Hepatocyte (in vitro differentiated cells): ENCODE measurements around the gene DPAGT1. TPM values are rescaled to one million over a fixed set of nuclear protein-coding genes. Genes with fewer than 3 reads are reported as not detected.

Experiments used
- DNase-seq: peaks from one replicate; pipeline ENCODE4 v3.0.0-alpha.2; 2016; ENCODE audit warnings: low spot score
- H2AFZ ChIP-seq: fragments of 200-600 bp; sonication (generic); 2 replicates; pipeline ENCODE4 v1.6.0; 2016; ENCODE audit warnings: antibody characterized with exemption, mild to moderate bottlenecking
- H3K27ac ChIP-seq: fragments of 200-600 bp; sonication (generic); 2 replicates; pipeline ENCODE4 v1.5.1; 2016; ENCODE audit warnings: mild to moderate bottlenecking
- H3K27me3 ChIP-seq: fragments of 200-600 bp; sonication (generic); 2 replicates; pipeline ENCODE4 v1.6.1; 2016
- H3K36me3 ChIP-seq: fragments of 200-600 bp; sonication (generic); replicated peaks from 2 replicates; pipeline ENCODE4 v1.5.1; 2016; ENCODE audit warnings: low read depth; ENCODE audit not compliant: insufficient read depth
- H3K4me1 ChIP-seq: fragments of 200-600 bp; sonication (generic); 2 replicates; pipeline ENCODE4 v1.5.1; 2016; ENCODE audit warnings: mild to moderate bottlenecking, moderate library complexity; ENCODE audit not compliant: insufficient read depth
- H3K4me2 ChIP-seq: fragments of 200-600 bp; sonication (generic); 2 replicates; pipeline ENCODE4 v1.6.0; 2016
- H3K4me3 ChIP-seq: fragments of 200-600 bp; sonication (generic); 2 replicates; pipeline ENCODE4 v1.5.1; 2016; ENCODE audit warnings: mild to moderate bottlenecking
- H3K79me2 ChIP-seq: fragments of 200-600 bp; sonication (generic); 2 replicates; pipeline ENCODE4 v1.6.0; 2017; ENCODE audit warnings: mild to moderate bottlenecking
- H3K9me2 ChIP-seq: fragments of 200-600 bp; sonication (generic); replicated peaks from 2 replicates; pipeline ENCODE4 v1.6.0; 2017; ENCODE audit warnings: mild to moderate bottlenecking; ENCODE audit not compliant: insufficient read depth
- H3K9me3 ChIP-seq: fragments of 200-600 bp; sonication (generic); 2 replicates; pipeline ENCODE4 v1.5.1; 2016; ENCODE audit warnings: low read depth, mild to moderate bottlenecking
- H4K20me1 ChIP-seq: fragments of 200-600 bp; sonication (generic); 2 replicates; pipeline ENCODE4 v1.6.0; 2016; ENCODE audit warnings: mild to moderate bottlenecking; ENCODE audit not compliant: insufficient read depth, poor library complexity, severe bottlenecking
- CTCF ChIP-seq: fragments of 200-600 bp; sonication (generic); IDR thresholded peaks from 2 replicates; pipeline ENCODE4 v1.5.1; 2016; ENCODE audit warnings: antibody characterized with exemption, mild to moderate bottlenecking; ENCODE audit not compliant: poor library complexity
- EZH2 ChIP-seq: fragments of 200-600 bp; sonication (generic); IDR thresholded peaks from 2 replicates; pipeline ENCODE4 v1.6.1; 2016; ENCODE audit warnings: antibody characterized with exemption, mild to moderate bottlenecking, borderline replicate concordance
- EZH2phosphoT487 ChIP-seq: fragments of 200-600 bp; sonication (generic); IDR thresholded peaks from one replicate; pipeline ENCODE4 v1.6.1; 2018; ENCODE audit warnings: antibody characterized with exemption, mild to moderate bottlenecking, low read depth, moderate library complexity; ENCODE audit not compliant: unreplicated experiment, severe bottlenecking
- WGBS: methylation state at CpG from one replicate; pipeline ENCODE4 v1.1.6; 2016; ENCODE audit warnings: low lambda C conversion rate; ENCODE audit errors: missing lambda C conversion rate; 5-methylcytosine and 5-hydroxymethylcytosine counted together
- polyA plus RNA-seq: library from polyadenylated mRNA; unstranded; fragments of >200 nt; fragmentation: Nextera tagmentation; extraction: Ambion mirVana; gene quantifications from 2 replicates; pipeline ENCODE4 v1.2.1, GENCODE V29; 2016
- total RNA-seq: library from RNA; depleted of rRNA; stranded (reverse); fragments of >200 nt; gene quantifications from 2 replicates; pipeline ENCODE4 v1.2.3, GENCODE V29; 2014

The DPAGT1 gene
- total and polyA plus RNA-seq, 2 experiments from 2014 or later, result 27.5 to 76.2 TPM

DNA sequence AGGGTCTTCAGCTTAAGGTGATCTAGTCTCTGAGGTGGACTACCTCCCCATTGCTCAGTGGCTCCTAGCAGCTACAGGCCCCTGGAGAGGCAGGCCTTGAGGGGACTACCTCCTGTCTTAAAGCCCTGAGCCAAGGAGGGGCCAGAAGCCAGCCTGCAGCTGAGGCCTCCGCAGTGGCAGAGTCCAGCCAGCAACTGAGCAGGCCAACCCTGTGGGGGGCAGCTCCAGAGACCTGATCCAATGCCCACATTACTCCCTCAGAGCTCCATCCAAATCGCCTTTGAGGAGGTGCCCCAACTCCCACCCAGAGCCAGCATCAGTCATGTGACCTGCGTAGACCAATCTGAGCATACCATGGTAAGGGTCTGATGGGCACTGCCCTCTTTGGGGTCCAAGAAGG is 8.2 kb upstream of the DPAGT1 start:
- peaks cover 17% of the 10 kb centered on the region for H3K79me2 ChIP-seq
- no peak for TF ChIP-seq EZH2phosphoT487
- no peak for TF ChIP-seq EZH2
- no peak for TF ChIP-seq CTCF
- no peak for DNase-seq
- WGBS, result 90% methylated on average over 3 of the region's 3 CpGs
- no peaks in the 10 kb centered on the region for H3K36me3 ChIP-seq
- no peak overlapping the region for H3K4me3 ChIP-seq
- H3K9me2 ChIP-seq, result no peaks in the 10 kb centered on the region
- H3K4me1 ChIP-seq, result peaks cover 20% of the 10 kb centered on the region
- no peak overlapping the region for H3K4me2 ChIP-seq
- no peaks in the 10 kb centered on the region for H4K20me1 ChIP-seq
- H3K27me3 ChIP-seq, result no peaks in the 10 kb centered on the region
- H3K9me3 ChIP-seq, result no peaks in the 10 kb centered on the region
- H2AFZ ChIP-seq, result no peak overlapping the region
- no peak overlapping the region for H3K27ac ChIP-seq

DNA sequence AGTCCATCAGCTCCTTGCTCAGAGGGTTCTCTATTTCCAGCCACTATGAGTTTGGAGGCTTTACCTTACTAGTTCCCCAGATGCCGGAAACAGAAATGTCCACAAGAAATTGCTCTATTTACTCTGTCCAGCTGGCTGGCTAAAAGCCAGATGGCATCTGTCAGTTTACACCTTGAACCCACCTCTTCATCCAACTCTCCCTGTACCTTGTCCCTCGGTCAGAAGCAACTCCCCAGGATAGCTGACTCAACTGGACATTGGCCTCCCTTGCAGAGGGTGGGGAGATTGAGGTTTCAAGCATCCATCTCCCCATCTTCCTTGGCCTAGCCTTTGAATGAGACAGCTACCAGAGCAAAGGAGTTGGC is 7.2 kb upstream of the DPAGT1 start:
- Histone ChIP-seq H3K4me1 (peaks cover 20% of the 10 kb centered on the region), H2AFZ (no peak overlapping the region), H3K36me3 (no peaks in the 10 kb centered on the region), H3K9me3 (no peaks in the 10 kb centered on the region), H3K4me3 (no peak overlapping the region), H3K9me2 (no peaks in the 10 kb centered on the region), H3K27ac (peak overlapping the region; percentile 60), H3K27me3 (no peaks in the 10 kb centered on the region), H3K79me2 (peaks cover 17% of the 10 kb centered on the region), H4K20me1 (no peaks in the 10 kb centered on the region), H3K4me2 (peak overlapping the region; percentile 90)
- 94% methylated on average over 2 of the region's 2 CpGs for WGBS
- TF ChIP-seq EZH2, result no peak
- TF ChIP-seq CTCF, result no peak
- TF ChIP-seq EZH2phosphoT487, result no peak
- DNase-seq, result peak; percentile 68

- H3K4me3 ChIP-seq, result peak overlapping the region; percentile 86
- H3K36me3 ChIP-seq, result no peaks in the 10 kb centered on the region
- H3K9me2 ChIP-seq, result no peaks in the 10 kb centered on the region
- H3K27ac ChIP-seq, result peak overlapping the region; percentile 60
- no peaks in the 10 kb centered on the region for H3K9me3 ChIP-seq
- peak overlapping the region; percentile 65 for H2AFZ ChIP-seq
- H3K27me3 ChIP-seq, result no peaks in the 10 kb centered on the region
- peaks cover 21% of the 10 kb centered on the region for H3K4me1 ChIP-seq
- H4K20me1 ChIP-seq, result no peaks in the 10 kb centered on the region
- H3K79me2 ChIP-seq, result peaks cover 19% of the 10 kb centered on the region
- TF ChIP-seq CTCF (no peak), EZH2phosphoT487 (no peak), EZH2 (no peak)
- peak overlapping the region; percentile 90 for H3K4me2 ChIP-seq
- peak; percentile 43 for DNase-seq
- 19% methylated on average over 8 of the region's 8 CpGs for WGBS
These were observed 6.6 kb upstream of the DPAGT1 start for GRCh38 chr11:119108146-119108856.
